K562 (cell line): ENCODE data around the gene CD300LG. TPM values are rescaled to one million over a fixed set of nuclear protein-coding genes. Genes with fewer than 3 reads are reported as not detected.

Source experiments
- ATAC-seq: fragments of 200-7000 bp; cut with Tn5 transposase; 3 replicates; pipeline ENCODE4 v1.9.1; 2020; ENCODE audit warnings: moderate library complexity
- BruUV-seq: library from RNA; stranded (reverse); fragments of 400-500 nt; replicated peaks from 2 replicates; lab custom pipeline; 2021; lab: Mats Ljungman, UMichigan
- CTCF ChIA-PET: fragments of 300-600 bp; formaldehyde crosslinking; extraction: SDS; loops from one replicate; lab custom pipeline; 2021; ENCODE audit warnings: low intra/inter-chr PET ratio; lab: Yijun Ruan, JAX
- POLR2A ChIA-PET: fragments of 300-600, 350-650 bp; sonication (Branson Sonifier 250); formaldehyde crosslinking; extraction: SDS; loops from one replicate; lab custom pipeline; 2021; ENCODE audit warnings: antibody characterized with exemption, inconsistent platforms; lab: Yijun Ruan, JAX
- DNase-seq, 4 experiments: peaks; one replicate each; pipeline versions ENCODE4 v3.0.0 to v3.0.0-alpha.2; 2011 to 2018; ENCODE audit warnings: low spot score in 3 of 4, mixed read lengths in 3 of 4; ENCODE audit errors: extremely low read depth in 1 of 4
- FAIRE-seq: peaks from 2 replicates; lab custom pipeline; 2011; peaks lifted over from hg19 to GRCh38; lab: Jason Lieb, UNC
- H2AFZ ChIP-seq: 2 replicates; pipeline ENCODE4 v1.6.0; 2011; ENCODE audit warnings: low read depth, low read length, control low read depth, inconsistent platforms
- H3K27ac ChIP-seq: fragments of 200-600 bp; 3 replicates; pipeline ENCODE4 v1.8.0; 2011; ENCODE audit warnings: low read depth, mild to moderate bottlenecking, control low read depth, inconsistent platforms, low read length, moderate library complexity, mixed read lengths; ENCODE audit errors: extremely low read depth
- H3K27me3 ChIP-seq, 2 experiments: fragments of 300-600 bp in 1 of 2; 2 replicates in 1 of 2; 3 replicates in 1 of 2; pipeline versions ENCODE4 v1.6.0 to v1.8.0; 2011; ENCODE audit warnings: inconsistent platforms in 2 of 2, low read length in 2 of 2, mild to moderate bottlenecking in 1 of 2, mixed read lengths in 1 of 2, moderate library complexity in 1 of 2; ENCODE audit not compliant: control insufficient read depth in 2 of 2, insufficient read depth in 2 of 2
- H3K36me3 ChIP-seq: fragments of 300-600 bp; 3 replicates; pipeline ENCODE4 v1.8.0; 2011; ENCODE audit warnings: mild to moderate bottlenecking, low read length, inconsistent platforms; ENCODE audit not compliant: control insufficient read depth, insufficient read depth
- H3K4me1 ChIP-seq, 2 experiments: fragments of 200-600 bp in 1 of 2; replicated peaks in 1 of 2; 2 replicates in 1 of 2; 3 replicates in 1 of 2; pipeline versions ENCODE4 v1.5.1 to v1.8.0; 2011; ENCODE audit warnings: inconsistent platforms in 2 of 2, low read length in 2 of 2, mild to moderate bottlenecking in 1 of 2, mixed read lengths in 1 of 2, moderate library complexity in 1 of 2; ENCODE audit not compliant: control insufficient read depth in 2 of 2, insufficient read depth in 2 of 2
- H3K4me2 ChIP-seq: 2 replicates; pipeline ENCODE4 v1.6.1; 2011; ENCODE audit warnings: low read length, control low read depth, inconsistent platforms, mixed read lengths; ENCODE audit not compliant: insufficient read depth
- H3K4me3 ChIP-seq: fragments of 200-600 bp; sonication (generic), shearing (Covaris generic); 2 replicates; pipeline ENCODE4 v1.5.1; 2016; ENCODE audit warnings: control low read depth, inconsistent platforms
- H3K79me2 ChIP-seq: fragments of 200-600 bp; 3 replicates; pipeline ENCODE4 v1.8.0; 2011; ENCODE audit warnings: low read length, inconsistent platforms; ENCODE audit not compliant: control insufficient read depth, insufficient read depth
- H3K9ac ChIP-seq, 2 experiments: 2 replicates each; pipeline versions ENCODE4 v1.6.0 to v1.6.1; 2011; ENCODE audit warnings: low read depth in 2 of 2, low read length in 2 of 2, control low read depth in 1 of 2, inconsistent platforms in 1 of 2, mild to moderate bottlenecking in 1 of 2, mixed read lengths in 1 of 2; ENCODE audit not compliant: insufficient read depth in 1 of 2
- H3K9me1 ChIP-seq: one replicate; pipeline ENCODE4 v1.6.0; 2011; ENCODE audit warnings: inconsistent platforms, mild to moderate bottlenecking, low read length, moderate library complexity; ENCODE audit not compliant: control insufficient read depth, insufficient read depth
- H3K9me3 ChIP-seq: replicated peaks from 2 replicates; pipeline ENCODE4 v1.5.1; 2011; ENCODE audit warnings: low read depth, low read length, inconsistent platforms; ENCODE audit not compliant: control insufficient read depth, insufficient read depth
- H4K20me1 ChIP-seq: replicated peaks from 2 replicates; pipeline ENCODE4 v1.6.1; 2011; ENCODE audit warnings: low read length, inconsistent platforms, mixed read lengths; ENCODE audit not compliant: control insufficient read depth, insufficient read depth
- BMI1 ChIP-seq: fragments of 150-350 bp; IDR thresholded peaks from 2 replicates; pipeline ENCODE4 v1.6.1; 2014; ENCODE audit warnings: low read length
- CHCHD3 ChIP-seq: fragments of 250-450 bp; sonication (Bioruptor Pico); IDR thresholded peaks from 2 replicates; pipeline ENCODE4 v2.1.2; 2022; ENCODE audit warnings: mild to moderate bottlenecking
- HLTF ChIP-seq: fragments of 450-650 bp; IDR thresholded peaks from 2 replicates; pipeline ENCODE4 v1.6.1; 2016
- KDM1A ChIP-seq, 2 experiments: fragments of 450-650 bp; IDR thresholded peaks; 2 replicates each; pipeline ENCODE4 v1.6.1; 2016; ENCODE audit warnings: mild to moderate bottlenecking in 2 of 2
- PATZ1 ChIP-seq: fragments of 250-450 bp; sonication (Bioruptor Pico); IDR thresholded peaks from 2 replicates; pipeline ENCODE4 v1.5.0; 2020; ENCODE audit warnings: mild to moderate bottlenecking, borderline replicate concordance
- SREBF2 ChIP-seq: sonication (generic); formaldehyde crosslinking; IDR thresholded peaks from 2 replicates; pipeline ENCODE4 v1.4.0; 2020; ENCODE audit warnings: mild to moderate bottlenecking, missing genetic modification reagents
- ZNF778 ChIP-seq: fragments of 450-650 bp; formaldehyde crosslinking; IDR thresholded peaks from 2 replicates; pipeline ENCODE4 v1.4.0; 2020; ENCODE audit warnings: mild to moderate bottlenecking, moderate library complexity
- ZSCAN32 ChIP-seq: fragments of 450-650 bp; formaldehyde crosslinking; IDR thresholded peaks from 2 replicates; pipeline ENCODE4 v1.4.0; 2020; ENCODE audit warnings: mild to moderate bottlenecking, moderate library complexity
- WGBS: fragments of 100-300 bp; shearing (Covaris generic); methylation state at CpG from one replicate; pipeline ENCODE4 v1.1.6; 2016; ENCODE audit warnings: low coverage, mixed read lengths; ENCODE audit not compliant: insufficient coverage; ENCODE audit errors: missing lambda C conversion rate; 5-methylcytosine and 5-hydroxymethylcytosine counted together
- in situ Hi-C: fragments of 300-500 bp; cut with MboI; formaldehyde crosslinking; loops from 4 replicates; pipeline ENCODE4 v1.15.0; 2018; ENCODE audit warnings: inconsistent platforms, mixed read lengths
- intact Hi-C: fragments of 100-400 bp; cut with micrococcal nuclease; formaldehyde crosslinking; loops from 2 replicates; pipeline ENCODE4 v1.14.2; 2022
- polyA plus RNA-seq, 8 experiments: library from polyadenylated mRNA; depleted of rRNA in 4 of 8; stranded (reverse) in 5 of 8; unstranded in 3 of 8; fragments of >200 nt; fragmentation: Nextera tagmentation in 2 of 8; fragmentation: Illumina TruSeq in 1 of 8; extraction: Ambion mirVana in 2 of 8; extraction: Trizol in 1 of 8; gene quantifications; 2 replicates each; pipeline versions ENCODE4 v1.2.1 to v1.2.3, GENCODE V29; 2011 to 2014; ENCODE audit warnings: inconsistent platforms in 1 of 8, missing spikeins in 1 of 8
- total RNA-seq, 7 experiments: library from RNA; depleted of rRNA in 6 of 7; stranded (reverse); fragments of >200 nt in 6 of 7; fragmentation: Illumina TruSeq in 2 of 7; extraction: Trizol in 2 of 7; gene quantifications; 2 replicates each; pipeline versions ENCODE4 v1.2.1 to v1.2.3, GENCODE V29; 2011 to 2021; ENCODE audit warnings: low replicate concordance in 1 of 7
- TF ChIP-seq, protein P1 (sequence below): fragments of 450-650 bp; IDR thresholded peaks from 2 replicates; pipeline ENCODE4 v1.6.1; 2016; ENCODE audit warnings: borderline replicate concordance
- TF ChIP-seq, protein P2 (sequence below): fragments of 450-650 bp; IDR thresholded peaks from 2 replicates; pipeline ENCODE4 v1.6.1; 2017; ENCODE audit warnings: antibody characterized with exemption

The CD300LG gene
- total and polyA plus RNA-seq, 9 of the 15 experiments (the other 6 are each of a cell fraction or from before 2014, with no cell fraction given), result not detected

- Histone ChIP-seq H3K27me3 (peaks cover 0 to 5% of the 10 kb centered on the region in 2 experiments; a peak in 1 of 5 replicates), H3K36me3 (no peaks in the 10 kb centered on the region), H3K79me2 (no peaks in the 10 kb centered on the region), H3K9me3 (no peaks in the 10 kb centered on the region), H3K27ac (no peak overlapping the region), H2AFZ (no peak overlapping the region), H3K4me1 (no peaks in the 10 kb centered on the region; a peak in 1 of 5 replicates), H4K20me1 (no peaks in the 10 kb centered on the region), H3K9ac (no peak overlapping the region), H3K4me2 (no peak overlapping the region), H3K4me3 (no peak overlapping the region), H3K9me1 (no peaks in the 10 kb centered on the region)
- WGBS, result 27% methylated on average over 3 of the region's 3 CpGs
- CTCF ChIA-PET, result no interaction called here
- TF ChIP-seq CHCHD3 (CRISPR knock-in tag) (no peak), KDM1A (IDR thresholded peaks at IDR 0.05) (0 out of 4 replicates have a peak, but pooled peaks of 1 of the 2 experiments have one; percentile 21)
- no TSS peak for BruUV-seq
- no peak for DNase-seq
- FAIRE-seq, result no peak
- no peak for ATAC-seq
- in situ Hi-C loops, result no loop called here
- intact Hi-C loops, result no loop called here
- POLR2A ChIA-PET, result no interaction called here
Measured at GRCh38 chr17:43801844-43802243, 45.1 kb upstream of the CD300LG start.

- no peaks in the 10 kb centered on the region for H3K9me1 ChIP-seq
- H4K20me1 ChIP-seq, result no peaks in the 10 kb centered on the region
- intact Hi-C loops, result no loop called here
- H3K9me3 ChIP-seq, result no peaks in the 10 kb centered on the region
- no peak overlapping the region for H3K4me2 ChIP-seq
- H3K4me3 ChIP-seq, result no peak overlapping the region
- no TSS peak for BruUV-seq
- POLR2A ChIA-PET, result no interaction called here
- 15% methylated on average over 4 of the region's 4 CpGs for WGBS
- H3K4me1 ChIP-seq, result no peaks in the 10 kb centered on the region
- peaks cover 4% of the 10 kb centered on the region; the same call in 1 of the 3 replicates for H3K36me3 ChIP-seq
- FAIRE-seq (no peak), ATAC-seq (no peak), DNase-seq (no peak)
- no peak overlapping the region for H3K9ac ChIP-seq
- no peak overlapping the region for H2AFZ ChIP-seq
- in situ Hi-C loops, result no loop called here
- H3K27me3 ChIP-seq, result peaks cover 0 to 5% of the 10 kb centered on the region in 2 experiments; a peak in 1 of 5 replicates
- no peaks in the 10 kb centered on the region for H3K79me2 ChIP-seq
- no peak overlapping the region for H3K27ac ChIP-seq
- CTCF ChIA-PET, result no interaction called here
- TF ChIP-seq ZSCAN32 (CRISPR knock-in tag) (no peak), ZNF778 (CRISPR knock-in tag) (no peak), PATZ1 (CRISPR knock-in tag) (no peak), HLTF (no peak), BMI1 (no peak), SREBF2 (CRISPR knock-in tag) (no peak)
- TF ChIP-seq, protein P1, sequence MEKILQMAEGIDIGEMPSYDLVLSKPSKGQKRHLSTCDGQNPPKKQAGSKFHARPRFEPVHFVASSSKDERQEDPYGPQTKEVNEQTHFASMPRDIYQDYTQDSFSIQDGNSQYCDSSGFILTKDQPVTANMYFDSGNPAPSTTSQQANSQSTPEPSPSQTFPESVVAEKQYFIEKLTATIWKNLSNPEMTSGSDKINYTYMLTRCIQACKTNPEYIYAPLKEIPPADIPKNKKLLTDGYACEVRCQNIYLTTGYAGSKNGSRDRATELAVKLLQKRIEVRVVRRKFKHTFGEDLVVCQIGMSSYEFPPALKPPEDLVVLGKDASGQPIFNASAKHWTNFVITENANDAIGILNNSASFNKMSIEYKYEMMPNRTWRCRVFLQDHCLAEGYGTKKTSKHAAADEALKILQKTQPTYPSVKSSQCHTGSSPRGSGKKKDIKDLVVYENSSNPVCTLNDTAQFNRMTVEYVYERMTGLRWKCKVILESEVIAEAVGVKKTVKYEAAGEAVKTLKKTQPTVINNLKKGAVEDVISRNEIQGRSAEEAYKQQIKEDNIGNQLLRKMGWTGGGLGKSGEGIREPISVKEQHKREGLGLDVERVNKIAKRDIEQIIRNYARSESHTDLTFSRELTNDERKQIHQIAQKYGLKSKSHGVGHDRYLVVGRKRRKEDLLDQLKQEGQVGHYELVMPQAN, result no peak
- TF ChIP-seq, protein P2, sequence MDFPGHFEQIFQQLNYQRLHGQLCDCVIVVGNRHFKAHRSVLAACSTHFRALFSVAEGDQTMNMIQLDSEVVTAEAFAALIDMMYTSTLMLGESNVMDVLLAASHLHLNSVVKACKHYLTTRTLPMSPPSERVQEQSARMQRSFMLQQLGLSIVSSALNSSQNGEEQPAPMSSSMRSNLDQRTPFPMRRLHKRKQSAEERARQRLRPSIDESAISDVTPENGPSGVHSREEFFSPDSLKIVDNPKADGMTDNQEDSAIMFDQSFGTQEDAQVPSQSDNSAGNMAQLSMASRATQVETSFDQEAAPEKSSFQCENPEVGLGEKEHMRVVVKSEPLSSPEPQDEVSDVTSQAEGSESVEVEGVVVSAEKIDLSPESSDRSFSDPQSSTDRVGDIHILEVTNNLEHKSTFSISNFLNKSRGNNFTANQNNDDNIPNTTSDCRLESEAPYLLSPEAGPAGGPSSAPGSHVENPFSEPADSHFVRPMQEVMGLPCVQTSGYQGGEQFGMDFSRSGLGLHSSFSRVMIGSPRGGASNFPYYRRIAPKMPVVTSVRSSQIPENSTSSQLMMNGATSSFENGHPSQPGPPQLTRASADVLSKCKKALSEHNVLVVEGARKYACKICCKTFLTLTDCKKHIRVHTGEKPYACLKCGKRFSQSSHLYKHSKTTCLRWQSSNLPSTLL, result no peak
Measured at GRCh38 chr17:43803758-43804157, 43.2 kb upstream of the CD300LG start.
